Posterior vena cava (tissue), 2 donors: Measurements from ENCODE around the gene WDR53. TPM values are rescaled to one million over a fixed set of nuclear protein-coding genes. Genes with fewer than 3 reads are reported as not detected.
"Not testable (repeated sequence)": the region's sequence is repeated elsewhere in the genome, so short reads cannot be mapped to it uniquely, and the experiment has no call there.

Experiments used
- DNase-seq: peaks from one replicate; pipeline ENCODE4 v3.0.0-alpha.2; 2020; ENCODE audit warnings: low spot score
- intact Hi-C, 2 donors: fragments of 100-400 bp; cut with DNase I; formaldehyde crosslinking; loops; one replicate each; pipeline versions ENCODE4 v1.14.1 to v1.14.2; 2022 to 2023
- total RNA-seq, 2 donors: library from RNA; stranded (reverse); fragmentation: NEBNext Ultra II Directional; extraction: Animal tissue kit (Norgen Biotek cat#: 25700); gene quantifications; one replicate each; pipeline ENCODE4 v1.2.1, GENCODE V29; 2021
- donor health status: DM: yes; HTN: yes; CAD: no.
- donor health status: DM: yes; HTN: yes; CAD: no.

The WDR53 gene
- total RNA-seq, 2 donors from 2014 or later: 8.1 to 10.3 TPM

- no peak for DNase-seq
- intact Hi-C loops: loop anchor here (10.0 kb wide), 2 partner anchors 250 to 270 kb away; no protein-coding TSS in a partner anchor
Measured at GRCh38 chr3:196525141-196525540, 43.2 kb downstream of the WDR53 start.

- intact Hi-C loops: loop anchor here (10.0 kb wide), 2 partner anchors 250 to 270 kb away; no protein-coding TSS in a partner anchor
- DNase-seq: no peak
Measured at GRCh38 chr3:196524527-196524926, 43.8 kb downstream of the WDR53 start.

- no peak for DNase-seq
- intact Hi-C loops: loop anchor here (10.0 kb wide), 2 partner anchors 249 to 269 kb away; no protein-coding TSS in a partner anchor
Measured at GRCh38 chr3:196523841-196524240, 44.5 kb downstream of the WDR53 start.

GRCh38 chr3:196521291-196521690, 47.1 kb downstream of the WDR53 start:
- DNase-seq: not testable (repeated sequence)
- intact Hi-C loops: loop anchor here (10.0 kb wide), 2 partner anchors 246 to 266 kb away; no protein-coding TSS in a partner anchor

GRCh38 chr3:196519718-196520082, 48.7 kb downstream of the WDR53 start:
- intact Hi-C loops: loop anchor here (10.0 kb wide), 3 partner anchors 245 to 445 kb away; no protein-coding TSS in a partner anchor
- no peak for DNase-seq

GRCh38 chr3:196518966-196519717, 49.2 kb downstream of the WDR53 start:
- no peak for DNase-seq
- intact Hi-C loops: loop anchor here in 1 of 2 donors (10.0 kb wide), 1 partner anchor 444 kb away; no protein-coding TSS in a partner anchor

- DNase-seq: no peak
- intact Hi-C loops: loop anchor here in 1 of 2 donors (10.0 kb wide), 1 partner anchor 443 kb away; no protein-coding TSS in a partner anchor
Measured at GRCh38 chr3:196517919-196518318, 50.4 kb downstream of the WDR53 start.

GRCh38 chr3:196517162-196517800, 51.1 kb downstream of the WDR53 start:
- intact Hi-C loops: loop anchor here in 1 of 2 donors (10.0 kb wide), 1 partner anchor 442 kb away; no protein-coding TSS in a partner anchor
- no peak for DNase-seq

- intact Hi-C loops: loop anchor here in 1 of 2 donors (10.0 kb wide), 1 partner anchor 440 kb away; no protein-coding TSS in a partner anchor
- DNase-seq: no peak
Measured at GRCh38 chr3:196514913-196515621, 53.3 kb downstream of the WDR53 start, which contains the start of gene SMCO1. Gene SMCO1 (minus strand): TSS chr3:196515346. CDS start chr3:196515209, 137 bp downstream.

- no peak for DNase-seq
- intact Hi-C loops: loop anchor here in 1 of 2 donors (10.0 kb wide), 1 partner anchor 440 kb away; no protein-coding TSS in a partner anchor
Measured at GRCh38 chr3:196514350-196514716, 54.0 kb downstream of the WDR53 start.

GRCh38 chr3:196513697-196514349, 54.5 kb downstream of the WDR53 start:
- intact Hi-C loops: loop anchor here in 1 of 2 donors (10.0 kb wide), 1 partner anchor 439 kb away; no protein-coding TSS in a partner anchor
- DNase-seq: no peak

- DNase-seq: not testable (repeated sequence)
- intact Hi-C loops: loop anchor here in 1 of 2 donors (10.0 kb wide), 1 partner anchor 437 kb away; no protein-coding TSS in a partner anchor
Measured at GRCh38 chr3:196511646-196512425, 56.5 kb downstream of the WDR53 start.

GRCh38 chr3:196511108-196511507, 57.2 kb downstream of the WDR53 start:
- not testable (repeated sequence) for DNase-seq
- intact Hi-C loops: loop anchor here in 1 of 2 donors (10.0 kb wide), 1 partner anchor 436 kb away; no protein-coding TSS in a partner anchor

- intact Hi-C loops: no loop called here
- DNase-seq: no peak
Measured at GRCh38 chr3:196506687-196507086, 61.7 kb downstream of the WDR53 start.

- intact Hi-C loops: no loop called here
- DNase-seq: no peak
Measured at GRCh38 chr3:196504556-196504955, 63.8 kb downstream of the WDR53 start.
